ENCODE measurements around the gene ILRUN. TPM values are rescaled to one million over a fixed set of nuclear protein-coding genes. Genes with fewer than 3 reads are reported as not detected.
"Not testable (repeated sequence)": the region's sequence is repeated elsewhere in the genome, so short reads cannot be mapped to it uniquely, and the experiment has no call there.

The ILRUN gene
- total RNA-seq, 1 donor from 2014 or later, result 62.1 TPM

DNA sequence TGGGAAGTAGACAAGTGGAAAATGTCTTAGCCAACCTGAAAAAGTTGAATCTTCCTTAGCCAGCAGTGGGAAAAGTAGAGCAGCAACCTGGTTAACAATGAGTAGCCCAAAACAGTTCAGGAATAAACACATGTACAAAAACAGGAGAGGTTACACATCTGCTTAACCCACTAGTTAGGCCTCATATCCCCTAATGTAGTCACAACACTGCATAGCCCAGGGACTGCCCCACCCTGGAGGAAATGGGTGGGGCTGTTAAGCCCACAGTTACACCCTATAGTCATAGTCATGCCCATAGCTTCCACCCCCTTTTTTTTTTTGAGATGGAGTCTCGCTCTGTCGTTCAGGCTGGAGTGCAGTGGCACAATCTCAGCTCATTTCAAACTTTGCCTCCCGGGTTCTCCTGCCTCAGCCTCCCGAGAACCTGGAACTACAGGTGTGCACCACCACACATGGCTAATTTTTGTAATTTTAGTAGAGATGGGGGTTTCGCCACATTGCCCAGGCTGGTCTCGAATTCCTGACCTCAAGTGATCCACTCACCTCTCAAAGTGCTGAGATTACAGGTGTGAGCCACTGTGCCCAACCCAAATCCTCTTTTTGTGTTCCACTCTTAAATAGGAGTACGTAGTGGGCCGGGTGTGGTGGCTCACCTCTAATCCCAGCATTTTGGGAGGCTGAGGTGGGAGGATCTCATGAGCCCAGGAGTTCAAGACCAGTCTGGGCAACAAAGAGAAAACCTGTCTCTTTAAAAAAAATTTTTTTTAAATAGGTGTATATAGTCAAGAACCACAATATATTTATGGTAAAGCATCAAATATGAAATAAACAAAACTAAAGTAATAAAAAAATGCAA lies 24.5 kb downstream of the ILRUN start:
- Histone ChIP-seq H3K36me3 (ENCODE audit: control insufficient read depth, insufficient read depth, low read length) (no peaks in the 10 kb centered on the region), H3K27me3 (ENCODE audit: control insufficient read depth, insufficient read depth, low read length) (no peaks in the 10 kb centered on the region), H3K4me3 (ENCODE audit: low read depth, low read length) (no peak overlapping the region)
- no peak for FAIRE-seq
- TF ChIP-seq, protein P1, sequence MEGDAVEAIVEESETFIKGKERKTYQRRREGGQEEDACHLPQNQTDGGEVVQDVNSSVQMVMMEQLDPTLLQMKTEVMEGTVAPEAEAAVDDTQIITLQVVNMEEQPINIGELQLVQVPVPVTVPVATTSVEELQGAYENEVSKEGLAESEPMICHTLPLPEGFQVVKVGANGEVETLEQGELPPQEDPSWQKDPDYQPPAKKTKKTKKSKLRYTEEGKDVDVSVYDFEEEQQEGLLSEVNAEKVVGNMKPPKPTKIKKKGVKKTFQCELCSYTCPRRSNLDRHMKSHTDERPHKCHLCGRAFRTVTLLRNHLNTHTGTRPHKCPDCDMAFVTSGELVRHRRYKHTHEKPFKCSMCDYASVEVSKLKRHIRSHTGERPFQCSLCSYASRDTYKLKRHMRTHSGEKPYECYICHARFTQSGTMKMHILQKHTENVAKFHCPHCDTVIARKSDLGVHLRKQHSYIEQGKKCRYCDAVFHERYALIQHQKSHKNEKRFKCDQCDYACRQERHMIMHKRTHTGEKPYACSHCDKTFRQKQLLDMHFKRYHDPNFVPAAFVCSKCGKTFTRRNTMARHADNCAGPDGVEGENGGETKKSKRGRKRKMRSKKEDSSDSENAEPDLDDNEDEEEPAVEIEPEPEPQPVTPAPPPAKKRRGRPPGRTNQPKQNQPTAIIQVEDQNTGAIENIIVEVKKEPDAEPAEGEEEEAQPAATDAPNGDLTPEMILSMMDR (IDR thresholded peaks at IDR 0.05; ENCODE audit: insufficient read depth, low read length, severe bottlenecking), result no peak
- DNase-seq (ENCODE audit: low read depth), result peak; percentile 80

DNA sequence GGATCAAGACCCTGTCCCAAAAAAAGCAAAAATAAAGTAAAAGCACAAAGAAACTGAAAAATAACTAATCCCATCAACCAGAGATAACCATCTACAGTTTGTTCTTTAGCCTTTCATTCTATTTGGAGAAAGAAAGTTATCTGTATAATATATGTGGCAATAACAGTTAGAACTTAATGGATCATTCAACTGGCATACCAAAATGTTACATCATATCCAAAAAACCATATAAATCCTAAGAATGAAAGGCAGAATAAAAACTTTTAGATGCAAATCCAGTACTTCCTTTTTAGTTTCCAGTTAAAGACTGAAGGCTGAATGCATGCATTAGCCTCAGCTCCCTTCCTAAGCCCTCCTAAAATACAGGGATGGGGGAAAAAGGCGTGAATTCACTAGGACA lies 25.2 kb downstream of the ILRUN start:
- no peaks in the 10 kb centered on the region for H3K27me3 ChIP-seq (ENCODE audit: control insufficient read depth, insufficient read depth, low read length)
- H3K4me3 ChIP-seq (ENCODE audit: low read depth, low read length), result no peak overlapping the region
- TF ChIP-seq, protein P1 (IDR thresholded peaks at IDR 0.05; ENCODE audit: insufficient read depth, low read length, severe bottlenecking), result no peak
- FAIRE-seq, result no peak
- DNase-seq (ENCODE audit: low read depth), result no peak
- no peaks in the 10 kb centered on the region for H3K36me3 ChIP-seq (ENCODE audit: control insufficient read depth, insufficient read depth, low read length)

DNA sequence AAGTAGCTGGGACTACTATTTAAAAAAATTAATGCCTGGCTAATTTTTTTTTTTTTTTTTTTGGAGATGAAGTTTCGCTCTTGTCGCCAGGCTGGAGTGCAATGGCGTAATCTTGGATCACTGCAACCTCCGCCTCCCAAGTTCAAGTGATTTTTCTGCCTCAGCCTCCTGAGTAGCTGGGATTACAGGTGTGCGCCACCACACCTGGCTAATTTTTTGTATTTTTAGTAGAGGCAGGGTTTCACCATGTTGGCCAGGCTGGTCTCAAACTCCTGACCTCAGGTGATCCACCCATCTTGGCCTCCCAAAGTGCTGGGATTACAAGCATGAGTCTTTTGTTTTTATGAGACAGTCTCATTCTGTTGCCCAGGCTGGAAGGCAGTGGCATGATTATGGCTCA lies 27.8 kb downstream of the ILRUN start:
- DNase-seq (ENCODE audit: low read depth); H3K36me3 ChIP-seq (ENCODE audit: control insufficient read depth, insufficient read depth, low read length); H3K4me3 ChIP-seq (ENCODE audit: low read depth, low read length); FAIRE-seq; H3K27me3 ChIP-seq (ENCODE audit: control insufficient read depth, insufficient read depth, low read length): not testable (repeated sequence)

DNA sequence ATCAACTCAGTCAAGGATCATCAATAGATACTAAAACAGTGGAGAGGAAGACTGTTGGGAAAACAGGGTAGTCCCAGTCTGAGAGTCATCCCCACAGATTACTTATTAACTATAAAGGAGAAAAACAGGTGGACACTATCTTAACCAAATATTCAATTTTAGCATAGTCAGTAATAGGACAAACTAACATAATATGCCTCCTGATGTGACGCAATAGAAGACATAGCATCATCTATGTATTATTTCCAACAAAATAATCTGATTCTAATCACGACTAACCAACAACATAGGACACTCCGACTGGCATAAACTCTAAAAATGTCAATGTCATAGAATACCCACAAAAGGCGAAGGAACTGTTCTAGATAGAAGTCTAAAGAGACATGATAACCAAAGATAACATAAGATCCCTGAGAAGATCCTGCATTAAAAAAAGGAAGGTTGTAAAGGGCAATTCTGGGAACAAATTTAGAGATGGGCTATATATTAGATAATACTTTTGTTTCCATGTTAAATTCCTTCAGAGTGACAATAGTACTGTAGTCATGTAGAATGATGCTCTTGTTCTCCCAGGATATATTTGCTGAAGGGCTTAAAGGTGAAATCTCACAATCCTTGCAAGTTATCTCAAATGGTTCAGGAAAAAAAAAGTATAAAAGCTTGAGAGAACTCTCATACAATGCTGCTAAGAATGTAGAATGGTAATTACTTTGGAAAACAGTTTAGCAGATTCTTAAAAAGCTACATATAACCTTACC lies 28.9 kb downstream of the ILRUN start:
- no peaks in the 10 kb centered on the region for H3K36me3 ChIP-seq (ENCODE audit: control insufficient read depth, insufficient read depth, low read length)
- no peak overlapping the region for H3K4me3 ChIP-seq (ENCODE audit: low read depth, low read length)
- FAIRE-seq (no peak), DNase-seq (ENCODE audit: low read depth) (no peak)
- H3K27me3 ChIP-seq (ENCODE audit: control insufficient read depth, insufficient read depth, low read length), result no peaks in the 10 kb centered on the region
- TF ChIP-seq, protein P1 (IDR thresholded peaks at IDR 0.05; ENCODE audit: insufficient read depth, low read length, severe bottlenecking), result no peak

DNA sequence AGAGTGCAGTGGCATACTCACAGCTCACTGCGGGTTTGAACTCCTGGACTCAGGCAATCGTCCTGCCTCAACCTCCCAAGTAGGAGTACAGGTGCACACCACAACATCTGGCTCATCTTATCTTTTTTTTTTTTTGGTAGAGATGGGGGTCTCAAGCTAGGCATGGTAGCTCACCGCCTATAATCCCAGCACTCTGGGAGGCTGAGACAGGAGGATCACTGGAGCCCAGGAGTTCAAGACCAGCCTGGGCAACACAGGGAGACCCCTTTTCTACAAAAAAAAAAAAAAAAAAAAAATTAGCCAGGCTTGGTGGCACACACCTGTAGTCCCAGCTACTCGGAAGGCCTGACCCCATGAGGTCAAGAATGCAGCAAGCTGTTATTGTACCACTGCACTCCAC lies 31.5 kb downstream of the ILRUN start:
- DNase-seq (ENCODE audit: low read depth) (no peak), FAIRE-seq (no peak)
- no peak overlapping the region for H3K4me3 ChIP-seq (ENCODE audit: low read depth, low read length)
- no peaks in the 10 kb centered on the region for H3K27me3 ChIP-seq (ENCODE audit: control insufficient read depth, insufficient read depth, low read length)
- no peaks in the 10 kb centered on the region for H3K36me3 ChIP-seq (ENCODE audit: control insufficient read depth, insufficient read depth, low read length)
- TF ChIP-seq, protein P1 (IDR thresholded peaks at IDR 0.05; ENCODE audit: insufficient read depth, low read length, severe bottlenecking), result no peak

DNA sequence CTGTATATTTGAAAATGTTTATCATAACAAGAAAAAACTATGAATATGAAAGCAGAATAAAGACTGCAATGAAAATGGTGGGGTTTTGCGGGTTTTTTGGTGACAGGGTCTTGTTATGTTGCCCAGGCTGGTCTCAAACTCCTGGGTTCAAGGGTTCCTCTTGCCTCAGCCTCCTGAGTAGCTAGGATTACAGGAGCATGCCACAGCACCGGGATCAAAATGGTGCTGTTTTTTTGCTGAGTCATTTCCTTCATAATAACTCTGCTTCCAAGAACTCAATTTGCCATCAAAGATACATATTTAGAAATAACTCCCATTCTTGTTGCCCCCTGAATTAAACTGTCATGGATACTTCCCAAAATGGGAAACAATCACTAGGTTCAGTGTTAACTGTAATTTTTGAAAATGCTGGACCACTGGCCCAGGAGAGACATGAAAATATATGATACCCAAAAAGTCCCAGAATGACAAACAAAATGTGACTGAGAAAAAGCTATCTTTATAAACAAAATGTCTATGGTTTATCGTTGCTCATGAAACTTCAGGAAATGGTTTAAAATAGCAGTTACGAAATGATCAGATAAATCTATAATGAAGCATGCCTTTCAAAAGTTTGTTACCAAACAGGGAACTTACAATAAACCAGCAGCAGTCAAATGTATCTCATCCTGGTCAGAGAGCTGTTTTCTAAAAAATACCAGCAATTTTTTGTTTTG lies 32.2 kb downstream of the ILRUN start:
- TF ChIP-seq, protein P1 (IDR thresholded peaks at IDR 0.05; ENCODE audit: insufficient read depth, low read length, severe bottlenecking), result no peak
- DNase-seq (ENCODE audit: low read depth) (peak; percentile 38), FAIRE-seq (no peak)
- H3K36me3 ChIP-seq (ENCODE audit: control insufficient read depth, insufficient read depth, low read length), result no peaks in the 10 kb centered on the region
- no peak overlapping the region for H3K4me3 ChIP-seq (ENCODE audit: low read depth, low read length)
- no peaks in the 10 kb centered on the region for H3K27me3 ChIP-seq (ENCODE audit: control insufficient read depth, insufficient read depth, low read length)

Measured in bronchial epithelial cell (primary cell).